ENCODE data around the gene PGLYRP1.

PGLYRP1 gene

GRCh38 chr19:46049597-46049996 is 26.7 kb upstream of the PGLYRP1 start:
- TF ChIP-seq CTCF (IDR thresholded peaks at IDR 0.05; ENCODE audit: low read depth, low read length) (peak; percentile 69), POLR2A (IDR thresholded peaks at IDR 0.05; ENCODE audit: extremely low read depth, insufficient read length) (no peak), MYC (IDR thresholded peaks at IDR 0.05; ENCODE audit: low read depth, low read length) (no peak)
- H3K4me3 ChIP-seq (ENCODE audit: low read depth, low read length) = no peak overlapping the region
- DNase-seq (ENCODE audit: low read depth) = no peak

- TF ChIP-seq POLR2A (IDR thresholded peaks at IDR 0.05; ENCODE audit: extremely low read depth, insufficient read length) (no peak), MYC (IDR thresholded peaks at IDR 0.05; ENCODE audit: low read depth, low read length) (no peak), CTCF (IDR thresholded peaks at IDR 0.05; ENCODE audit: low read depth, low read length) (no peak), MAX (IDR thresholded peaks at IDR 0.05; ENCODE audit: low read depth, low read length) (no peak)
- DNase-seq (ENCODE audit: low read depth) = no peak
- no peak overlapping the region for H3K4me3 ChIP-seq (ENCODE audit: low read depth, low read length)
These were observed 20.7 kb upstream of the PGLYRP1 start for GRCh38 chr19:46043519-46043918.

GRCh38 chr19:46042252-46042883 is 19.5 kb upstream of the PGLYRP1 start:
- DNase-seq (ENCODE audit: low read depth) = no peak
- TF ChIP-seq POLR2A (IDR thresholded peaks at IDR 0.05; ENCODE audit: extremely low read depth, insufficient read length) (no peak), CTCF (IDR thresholded peaks at IDR 0.05; ENCODE audit: low read depth, low read length) (no peak), MAX (IDR thresholded peaks at IDR 0.05; ENCODE audit: low read depth, low read length) (no peak)
- no peak overlapping the region for H3K4me3 ChIP-seq (ENCODE audit: low read depth, low read length)

GRCh38 chr19:46040952-46041500 is 18.2 kb upstream of the PGLYRP1 start, which contains the start of gene IGFL4:
Gene IGFL4, minus strand, starts transcription at chr19:46041002. Its CDS starts 40 bp downstream, at chr19:46040962.
- no peak within 1 kb of the TSS for H3K4me3 ChIP-seq (ENCODE audit: low read depth, low read length)
- no peak for DNase-seq (ENCODE audit: low read depth)
- TF ChIP-seq MAX (IDR thresholded peaks at IDR 0.05; ENCODE audit: low read depth, low read length) (no peak), MYC (IDR thresholded peaks at IDR 0.05; ENCODE audit: low read depth, low read length) (no peak), CTCF (IDR thresholded peaks at IDR 0.05; ENCODE audit: low read depth, low read length) (no peak)

- DNase-seq (ENCODE audit: low read depth) = no peak
- H3K4me3 ChIP-seq (ENCODE audit: low read depth, low read length) = no peak overlapping the region
- no peak for TF ChIP-seq CTCF (IDR thresholded peaks at IDR 0.05; ENCODE audit: low read depth, low read length)
- no peak for TF ChIP-seq POLR2A (IDR thresholded peaks at IDR 0.05; ENCODE audit: extremely low read depth, insufficient read length)
- TF ChIP-seq MYC (IDR thresholded peaks at IDR 0.05; ENCODE audit: low read depth, low read length) = no peak
- TF ChIP-seq MAX (IDR thresholded peaks at IDR 0.05; ENCODE audit: low read depth, low read length) = no peak
These were observed 17.3 kb upstream of the PGLYRP1 start for GRCh38 chr19:46040125-46040524.
